ENCODE measurements around the gene MMP20.

DNA sequence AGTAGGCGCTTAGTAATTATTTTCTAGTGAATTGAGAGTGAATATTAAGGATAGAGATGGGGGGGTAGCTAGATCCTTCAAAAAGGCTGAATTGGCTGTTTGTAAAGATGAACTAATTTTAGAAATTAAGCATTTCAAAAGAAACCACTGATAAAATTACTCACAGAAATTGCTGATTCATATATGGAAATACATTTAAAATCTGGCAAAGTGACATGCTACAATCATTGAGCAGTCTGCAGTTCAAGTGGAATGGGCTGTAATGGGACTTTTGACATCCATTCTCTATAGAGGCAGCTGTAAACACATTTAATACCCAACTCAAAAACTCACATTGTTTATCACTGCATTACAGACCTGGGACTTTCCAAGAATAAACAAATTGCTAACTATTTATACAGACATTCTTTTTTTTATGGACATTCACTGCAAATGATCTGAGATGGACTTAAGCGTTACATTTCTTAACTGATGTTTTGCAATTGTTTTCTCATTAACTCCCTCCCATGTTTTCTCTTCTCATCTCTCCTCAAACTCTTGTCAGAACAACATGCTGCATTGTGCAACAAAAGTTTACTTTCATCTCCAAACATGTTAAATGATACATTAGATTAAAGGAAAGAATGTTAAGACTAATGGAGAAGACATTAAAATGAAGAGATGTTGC lies 52.4 kb downstream of the MMP20 start:
- TF ChIP-seq, protein P1, sequence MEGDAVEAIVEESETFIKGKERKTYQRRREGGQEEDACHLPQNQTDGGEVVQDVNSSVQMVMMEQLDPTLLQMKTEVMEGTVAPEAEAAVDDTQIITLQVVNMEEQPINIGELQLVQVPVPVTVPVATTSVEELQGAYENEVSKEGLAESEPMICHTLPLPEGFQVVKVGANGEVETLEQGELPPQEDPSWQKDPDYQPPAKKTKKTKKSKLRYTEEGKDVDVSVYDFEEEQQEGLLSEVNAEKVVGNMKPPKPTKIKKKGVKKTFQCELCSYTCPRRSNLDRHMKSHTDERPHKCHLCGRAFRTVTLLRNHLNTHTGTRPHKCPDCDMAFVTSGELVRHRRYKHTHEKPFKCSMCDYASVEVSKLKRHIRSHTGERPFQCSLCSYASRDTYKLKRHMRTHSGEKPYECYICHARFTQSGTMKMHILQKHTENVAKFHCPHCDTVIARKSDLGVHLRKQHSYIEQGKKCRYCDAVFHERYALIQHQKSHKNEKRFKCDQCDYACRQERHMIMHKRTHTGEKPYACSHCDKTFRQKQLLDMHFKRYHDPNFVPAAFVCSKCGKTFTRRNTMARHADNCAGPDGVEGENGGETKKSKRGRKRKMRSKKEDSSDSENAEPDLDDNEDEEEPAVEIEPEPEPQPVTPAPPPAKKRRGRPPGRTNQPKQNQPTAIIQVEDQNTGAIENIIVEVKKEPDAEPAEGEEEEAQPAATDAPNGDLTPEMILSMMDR (IDR thresholded peaks at IDR 0.05; ENCODE audit: low read depth, low read length), result no peak
- no peak for TF ChIP-seq POLR2A (IDR thresholded peaks at IDR 0.05; ENCODE audit: extremely low read depth, insufficient read length)

All from NB4 (cell line).